ENCODE results near the gene TBCA.
"Not testable (repeated sequence)": the region's sequence is repeated elsewhere in the genome, so short reads cannot be mapped to it uniquely, and the experiment has no call there.

Gene TBCA

DNA sequence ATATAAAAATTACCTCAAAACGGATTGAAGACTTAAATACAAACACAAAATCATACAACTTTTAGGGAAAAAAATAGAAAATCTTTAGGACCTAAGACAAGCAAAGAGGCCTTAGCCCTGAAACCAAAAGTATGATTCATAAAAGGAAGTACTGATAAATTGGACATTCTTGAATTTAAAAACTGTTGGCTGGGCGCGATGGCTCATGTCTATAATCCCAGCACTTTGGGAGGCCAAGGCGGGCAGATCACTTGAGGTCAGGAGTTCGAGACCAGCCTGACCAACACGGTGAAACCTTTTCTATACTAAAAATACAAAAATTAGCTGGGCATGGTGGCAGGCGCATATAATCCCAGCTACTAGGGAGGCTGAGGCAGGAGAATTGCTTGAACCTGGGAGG, 76.6 kb downstream of the TBCA start:
- not testable (repeated sequence) for FAIRE-seq

GRCh38 chr5:77698920-77699319, 77.2 kb downstream of the TBCA start:
- no peak for FAIRE-seq

- no peak for FAIRE-seq
Measured at GRCh38 chr5:77697692-77698091, 78.4 kb downstream of the TBCA start.

DNA sequence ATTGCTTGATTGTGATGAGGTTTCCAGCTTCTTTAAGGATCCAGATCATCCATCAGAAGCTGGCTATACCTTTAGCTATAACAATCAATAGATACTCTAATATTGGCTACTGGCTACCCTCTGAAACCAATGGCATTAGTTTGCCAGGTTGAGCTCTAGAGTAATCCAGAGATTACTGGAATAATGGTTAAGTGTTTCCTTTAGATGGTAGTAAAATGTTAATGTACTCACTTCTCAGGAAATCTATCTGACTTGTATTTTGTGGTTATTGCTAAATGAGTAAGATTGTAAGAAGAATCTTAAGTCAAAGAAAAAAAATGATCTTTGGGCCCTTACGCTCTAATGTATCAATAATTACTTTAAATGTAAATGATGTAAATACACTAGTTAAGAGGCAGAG, 80.0 kb downstream of the TBCA start:
- FAIRE-seq: no peak

- FAIRE-seq: no peak
Measured at GRCh38 chr5:77693913-77694312, 82.2 kb downstream of the TBCA start.

DNA sequence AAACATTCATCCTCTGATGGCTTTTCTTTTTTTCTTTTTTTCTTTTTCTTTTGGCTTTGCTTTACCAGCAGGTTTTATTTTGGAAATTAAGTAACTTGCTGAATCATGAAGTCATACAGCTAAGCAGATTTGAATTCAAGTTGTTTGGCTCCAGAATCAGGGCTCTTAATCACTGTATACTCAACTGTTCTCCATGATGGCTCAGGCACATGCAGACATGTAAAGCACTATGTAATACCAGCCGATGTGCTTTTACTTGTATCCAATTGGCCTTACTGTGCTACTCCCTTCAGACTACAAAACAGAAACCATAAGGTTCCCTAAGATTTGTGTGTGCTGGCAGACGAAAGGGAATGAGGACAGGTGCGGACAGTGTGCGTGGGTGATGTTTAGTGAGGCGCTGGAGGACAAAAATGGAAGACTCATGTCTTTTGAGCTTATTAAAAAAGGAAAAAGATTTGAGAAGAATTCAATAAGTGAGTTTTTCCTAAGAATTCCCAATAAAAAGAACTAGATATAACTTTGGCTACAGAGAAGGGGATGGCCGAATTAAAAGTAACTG, 92.9 kb downstream of the TBCA start:
- no peak for FAIRE-seq

DNA sequence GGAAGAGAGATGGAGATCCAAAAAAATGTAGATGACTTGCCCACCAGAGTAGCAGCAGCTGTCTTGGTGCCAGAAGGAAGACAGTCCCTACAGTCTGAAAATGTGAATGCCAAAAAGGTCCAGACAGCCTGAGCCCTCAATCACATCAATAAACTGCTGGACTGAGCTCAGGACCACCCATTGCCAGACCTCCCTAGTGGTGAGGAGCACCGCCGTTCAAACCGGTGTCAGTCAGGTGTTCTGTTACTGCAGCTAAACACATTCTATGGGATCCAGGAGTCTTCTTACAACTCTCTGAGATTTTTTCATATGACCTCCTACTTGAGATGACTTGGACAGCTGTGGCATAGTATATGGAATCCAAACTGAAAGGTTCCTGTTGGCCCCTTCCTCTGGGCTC, 105.6 kb downstream of the TBCA start:
- no peak for FAIRE-seq

DNA sequence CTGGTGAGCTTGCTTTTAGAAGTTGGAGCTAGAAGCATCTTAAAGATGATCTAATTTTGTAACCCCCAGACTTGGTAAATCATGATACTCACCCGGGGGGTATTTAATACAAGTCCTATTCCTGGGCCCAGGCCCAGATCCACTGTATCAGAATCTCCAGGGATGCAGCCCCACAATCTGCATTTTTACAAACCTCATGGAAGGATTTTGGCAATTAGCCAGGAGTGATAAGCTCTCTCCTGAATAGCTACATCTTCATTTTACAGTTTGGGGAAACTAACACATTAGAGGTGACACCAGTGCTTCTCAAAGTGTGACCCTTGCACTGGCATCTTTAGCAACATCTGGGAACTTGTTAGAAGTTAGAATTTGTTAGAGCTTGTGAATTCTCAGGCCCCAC, 106.5 kb downstream of the TBCA start:
- no peak for FAIRE-seq

DNA sequence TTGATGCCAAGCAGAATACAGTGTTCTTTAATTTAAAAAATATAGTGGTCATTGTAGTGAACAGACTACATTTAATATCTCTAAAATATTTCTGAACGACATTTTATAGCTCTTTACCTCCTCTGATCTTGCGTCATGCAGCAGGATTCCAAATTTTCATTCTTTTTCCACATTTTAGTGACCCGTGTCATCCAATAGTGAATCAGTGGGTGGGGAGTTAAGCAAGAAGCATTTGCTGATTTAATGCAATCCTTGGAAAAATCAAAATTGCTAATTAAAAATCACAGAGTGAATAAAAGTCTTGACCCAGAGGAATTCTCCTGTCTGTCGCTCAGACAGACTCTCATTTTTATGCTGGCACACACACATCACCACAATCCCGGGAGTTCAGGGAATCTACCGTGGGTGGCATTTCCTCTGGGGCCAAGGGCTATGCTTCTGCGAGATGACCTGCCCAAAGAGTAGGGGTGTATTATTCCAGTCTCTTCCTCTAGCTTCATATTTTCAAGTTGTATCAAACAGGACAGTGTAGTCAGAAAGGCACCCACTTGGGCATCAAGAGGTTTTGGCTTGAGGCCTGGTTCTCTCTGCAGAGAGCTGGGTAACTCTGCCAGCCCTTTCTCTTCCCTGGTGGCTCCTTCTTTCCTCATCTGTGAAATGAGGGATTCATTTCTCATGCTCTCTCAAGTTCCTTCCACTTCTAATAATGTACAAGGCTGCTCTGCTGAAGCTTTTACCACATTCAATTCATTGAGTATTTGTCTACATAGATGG, 112.9 kb downstream of the TBCA start:
- no peak for FAIRE-seq

DNA sequence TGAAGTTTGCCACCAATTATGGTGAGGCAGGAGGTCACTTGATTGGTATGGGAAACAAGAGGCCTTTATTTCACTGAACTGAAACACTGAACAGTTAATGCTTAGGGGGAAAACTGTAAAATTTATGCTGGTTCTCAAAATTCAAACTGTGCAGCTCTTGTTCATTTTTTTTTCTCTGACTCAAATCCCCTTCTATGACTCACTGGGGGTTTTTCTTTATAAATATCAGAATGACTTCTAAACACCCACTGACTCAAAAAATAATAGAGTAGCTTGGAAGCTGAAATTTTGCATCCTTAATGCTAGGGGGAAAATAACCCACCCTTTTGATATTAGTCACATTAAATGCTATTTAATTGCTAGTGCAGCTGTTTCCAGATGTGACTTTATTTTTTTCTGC, 113.5 kb downstream of the TBCA start:
- FAIRE-seq: no peak

DNA sequence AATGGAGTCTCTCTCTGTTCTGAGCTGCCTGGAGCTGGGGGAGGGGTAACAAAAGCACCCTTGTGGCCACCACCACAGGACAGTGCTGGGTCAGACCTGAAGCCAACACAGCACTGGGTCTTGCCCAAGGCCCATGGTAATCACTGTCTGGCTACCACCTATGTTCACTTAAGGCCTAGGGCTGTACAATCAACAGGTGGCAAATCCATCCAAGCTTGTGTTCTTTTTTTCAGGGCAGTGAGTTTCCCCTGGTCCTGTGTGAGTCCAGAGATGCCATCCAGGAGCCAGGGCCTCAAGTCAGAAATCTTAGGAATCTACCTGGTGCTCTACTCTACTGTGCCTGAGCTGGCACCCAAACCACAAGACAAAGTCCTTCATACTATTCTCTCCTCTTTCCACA, 117.5 kb downstream of the TBCA start:
- no peak for FAIRE-seq

DNA sequence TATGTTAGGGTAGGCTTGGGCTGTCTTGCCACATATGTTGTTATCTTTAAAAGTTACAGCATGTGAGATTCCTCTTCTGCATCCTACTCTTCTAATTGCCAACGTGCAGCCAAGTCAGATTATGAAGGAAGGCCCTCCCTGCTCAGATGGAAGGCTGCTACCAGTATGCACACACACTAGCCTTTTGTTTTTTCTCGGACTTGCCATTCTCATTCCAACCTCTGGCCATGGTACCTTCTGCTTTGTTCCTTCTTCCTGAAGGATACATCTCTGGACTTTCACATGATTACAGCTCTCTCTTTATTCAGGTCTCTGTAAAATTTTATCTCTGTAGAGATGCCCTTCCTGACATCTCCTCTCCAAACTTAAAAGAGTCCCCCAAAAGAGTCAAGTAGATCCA, 124.8 kb downstream of the TBCA start:
- no peak for FAIRE-seq

GRCh38 chr5:77650686-77651085, 125.5 kb downstream of the TBCA start:
- FAIRE-seq: no peak

DNA sequence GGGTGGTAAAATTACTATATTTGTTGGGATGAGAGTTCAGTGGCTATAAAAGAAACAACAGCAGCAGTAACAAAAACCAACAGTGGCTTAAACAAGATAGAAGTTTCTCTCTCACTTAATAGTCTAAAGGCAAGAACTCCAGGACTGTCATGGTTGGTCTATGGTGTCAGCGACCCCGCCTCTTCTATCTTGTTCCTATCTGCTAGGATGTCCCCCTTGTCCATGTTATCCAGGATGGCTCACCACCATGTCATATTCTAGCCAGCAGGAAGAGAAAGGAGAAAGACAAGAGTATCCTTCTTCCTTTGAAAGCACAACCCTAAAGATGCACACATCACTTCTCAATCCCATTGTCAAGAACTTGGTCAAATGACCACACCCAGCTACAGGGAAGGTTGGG, 126.4 kb downstream of the TBCA start:
- FAIRE-seq: no peak

GRCh38 chr5:77645995-77646639, 130.0 kb downstream of the TBCA start:
- no peak for FAIRE-seq

DNA sequence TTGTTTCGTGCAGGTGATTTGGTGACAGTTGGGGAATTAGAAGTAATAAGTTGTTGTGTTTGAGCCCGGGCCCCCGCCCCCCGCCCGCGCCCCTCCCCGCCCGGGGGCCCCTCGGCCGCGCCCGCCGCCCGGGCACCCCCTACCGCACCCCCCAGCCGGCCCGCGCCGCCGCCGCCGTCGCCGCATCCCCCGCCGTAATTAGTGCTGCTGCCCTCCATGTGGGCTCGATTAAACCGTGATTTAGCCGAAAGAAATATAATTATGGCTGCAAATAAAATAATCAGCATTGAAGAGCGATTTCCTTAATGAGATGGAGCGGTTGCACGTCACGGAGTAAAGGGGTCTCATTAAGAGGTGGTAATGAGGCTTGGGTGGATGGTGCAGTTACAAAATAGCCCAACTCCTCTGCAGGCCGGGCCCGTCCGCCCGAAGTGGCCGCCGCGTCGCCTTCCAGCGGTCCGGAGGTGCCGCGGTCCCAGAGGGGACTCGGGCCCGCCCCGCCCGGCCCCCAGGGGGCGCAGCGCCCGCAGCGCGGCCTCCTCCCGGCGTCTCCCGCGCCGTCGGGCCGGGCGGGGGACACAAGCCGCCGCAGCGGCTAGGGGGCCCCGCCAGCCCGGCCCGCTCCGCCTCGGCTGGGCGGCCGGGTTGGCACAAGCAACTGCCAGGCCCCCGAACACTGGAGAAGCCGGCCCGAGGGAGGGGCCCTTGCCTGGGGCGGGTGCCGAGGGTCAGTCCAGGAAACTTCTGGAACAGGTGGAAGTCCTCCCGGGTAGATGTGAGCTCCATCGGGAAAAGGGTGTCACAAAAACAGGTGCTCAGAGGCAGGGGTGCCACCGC, 130.8 kb downstream of the TBCA start:
- FAIRE-seq: no peak

DNA sequence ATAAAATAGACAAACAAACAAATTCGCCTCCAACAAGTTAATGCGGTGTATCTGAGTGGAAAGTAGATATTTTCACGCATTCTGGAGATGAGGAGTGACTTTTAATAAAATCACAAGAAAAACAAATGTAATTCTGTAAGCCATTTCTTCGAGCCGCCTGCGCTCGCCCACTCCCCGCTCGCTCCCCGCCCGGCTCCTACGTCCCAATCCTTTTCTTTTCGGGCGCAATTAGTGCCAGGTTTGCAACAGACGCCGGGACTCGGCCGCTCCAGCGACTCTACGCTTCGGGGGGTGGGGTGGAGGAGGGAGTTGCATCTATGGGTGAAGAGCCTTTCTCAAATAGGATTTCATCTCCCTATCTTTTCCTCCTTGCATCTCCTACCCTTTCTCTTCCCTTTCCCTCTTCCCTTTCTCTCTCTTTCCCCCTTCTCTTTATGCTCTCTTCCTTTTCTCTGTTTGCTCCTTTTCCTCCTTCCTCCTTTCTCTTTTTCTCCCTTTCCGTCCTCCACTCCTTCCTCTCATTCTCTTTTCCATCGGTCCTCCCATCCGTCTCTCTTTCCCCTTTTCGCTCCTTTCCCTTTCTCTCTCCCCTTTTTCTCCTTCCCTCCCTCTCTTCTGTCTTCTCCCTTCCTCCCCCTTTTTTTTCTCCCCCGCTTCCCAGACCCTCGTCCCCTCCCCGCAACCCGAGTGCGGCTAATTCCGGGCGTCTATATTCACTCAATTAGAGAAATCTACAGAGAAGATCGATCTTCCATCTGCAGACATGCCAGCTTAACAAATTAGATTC, 131.6 kb downstream of the TBCA start:
- no peak for FAIRE-seq

DNA sequence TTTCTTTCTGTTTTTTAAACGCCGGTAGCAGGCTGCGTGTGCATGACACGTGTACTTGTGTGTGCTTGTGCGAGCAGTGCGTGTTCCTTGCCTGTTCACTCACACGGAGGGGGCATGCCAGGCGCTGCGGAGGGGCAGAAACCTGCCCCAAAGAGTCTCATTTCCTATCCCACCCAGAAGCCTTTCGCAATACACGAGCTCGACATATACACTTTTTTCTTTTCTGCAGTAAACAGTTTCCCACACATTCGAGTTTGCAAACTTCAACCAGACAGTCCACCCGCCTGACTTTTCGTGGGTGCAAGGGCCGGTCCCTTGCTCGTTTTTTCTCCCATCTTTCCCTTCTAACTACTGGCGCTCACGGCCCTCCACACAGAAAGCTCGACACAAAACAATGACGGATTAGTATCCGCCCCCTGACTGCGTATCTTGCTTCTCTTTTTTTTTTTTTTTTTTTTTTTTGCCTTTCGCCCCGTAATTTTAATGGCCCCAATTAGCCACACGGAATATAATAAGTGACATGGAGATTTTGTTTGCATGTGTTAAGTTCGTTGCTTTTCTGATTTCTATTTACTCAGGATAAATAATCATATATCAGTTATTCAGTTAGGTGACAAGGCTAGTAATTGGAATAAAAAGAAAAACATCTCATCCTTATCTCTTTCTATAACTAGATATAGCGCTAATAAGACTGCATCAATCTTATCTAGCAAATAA, 132.3 kb downstream of the TBCA start:
- FAIRE-seq: no peak

- FAIRE-seq: no peak
Measured at GRCh38 chr5:77642738-77643653, 133.1 kb downstream of the TBCA start.

DNA sequence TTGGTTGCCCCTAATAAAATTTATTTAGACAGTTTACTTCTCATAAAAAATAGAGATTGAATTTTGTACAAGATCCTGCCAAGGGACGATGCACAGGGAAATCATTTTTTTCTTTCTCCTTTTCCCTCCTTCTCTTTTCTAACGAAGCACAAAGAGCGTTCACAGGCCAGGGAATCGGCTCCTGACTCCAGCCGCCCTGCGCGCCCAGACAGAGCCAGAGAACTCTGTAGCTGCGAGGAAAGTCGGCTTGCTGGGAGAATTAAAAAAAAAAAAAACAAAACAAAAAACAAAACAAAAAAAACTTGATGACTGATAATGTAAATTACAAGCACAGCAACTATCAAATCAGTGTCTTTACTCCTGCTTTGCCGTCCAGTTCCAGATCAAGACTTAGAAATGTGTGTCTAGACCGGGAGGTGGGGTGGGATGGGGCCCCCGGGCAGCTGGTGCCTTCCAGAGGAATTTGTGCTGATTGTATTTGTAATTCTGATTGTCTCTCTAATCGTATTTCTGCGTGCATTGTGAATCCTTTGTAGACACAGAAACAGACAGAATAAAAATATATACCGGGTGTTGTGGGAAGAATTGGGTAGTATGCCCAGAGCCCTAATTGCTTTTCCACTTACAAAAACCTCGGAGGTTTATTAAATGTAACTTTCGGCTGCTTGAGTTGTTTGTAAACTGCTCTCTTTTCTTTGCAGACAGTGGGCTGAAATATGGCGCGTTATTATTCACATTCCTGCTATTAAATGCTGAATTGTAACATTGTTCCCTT, 134.0 kb downstream of the TBCA start:
- no peak for FAIRE-seq
